ENCODE results near the gene COLEC12.

Gene COLEC12

GRCh38 chr18:473802-474201 lies 26.7 kb downstream of the COLEC12 start:
- DNase-seq, result no peak

GRCh38 chr18:471716-472115 lies 28.8 kb downstream of the COLEC12 start:
- no peak for DNase-seq

GRCh38 chr18:470661-471501 lies 29.6 kb downstream of the COLEC12 start:
- no peak for DNase-seq

- DNase-seq, result no peak
Observed at GRCh38 chr18:468955-469790, 31.3 kb downstream of the COLEC12 start.

- DNase-seq, result no peak
Observed at GRCh38 chr18:463827-464541, 36.5 kb downstream of the COLEC12 start.

GRCh38 chr18:463403-463802 lies 37.1 kb downstream of the COLEC12 start:
- DNase-seq, result no peak

- DNase-seq, result no peak
Observed at GRCh38 chr18:461762-462161, 38.7 kb downstream of the COLEC12 start.

GRCh38 chr18:460791-461190 lies 39.7 kb downstream of the COLEC12 start:
- DNase-seq, result no peak

- no peak for DNase-seq
Observed at GRCh38 chr18:459814-460593, 40.5 kb downstream of the COLEC12 start.

- DNase-seq, result no peak
Observed at GRCh38 chr18:457521-458412, 42.7 kb downstream of the COLEC12 start.

- no peak for DNase-seq
Observed at GRCh38 chr18:457140-457519, 43.4 kb downstream of the COLEC12 start.

- no peak for DNase-seq
Observed at GRCh38 chr18:456361-457139, 44.0 kb downstream of the COLEC12 start.

- no peak for DNase-seq
Observed at GRCh38 chr18:453400-453799, 47.1 kb downstream of the COLEC12 start.

- DNase-seq, result no peak
Observed at GRCh38 chr18:452816-453215, 47.7 kb downstream of the COLEC12 start.

- peak; percentile 3 for DNase-seq
Observed at GRCh38 chr18:449374-449773, 51.1 kb downstream of the COLEC12 start.

GRCh38 chr18:448116-448790 lies 52.2 kb downstream of the COLEC12 start:
- DNase-seq, result no peak

GRCh38 chr18:446941-447560 lies 53.5 kb downstream of the COLEC12 start:
- DNase-seq, result no peak

GRCh38 chr18:445055-445454 lies 55.4 kb downstream of the COLEC12 start:
- no peak for DNase-seq

GRCh38 chr18:438571-438970 lies 61.9 kb downstream of the COLEC12 start:
- no peak for DNase-seq

- DNase-seq, result no peak
Observed at GRCh38 chr18:435940-436339, 64.6 kb downstream of the COLEC12 start.

Data from NCI-H748 treated with DMSO at 0.1 percent for 48 hours (cell line).